Epithelial cell of esophagus (primary cell): ENCODE measurements around the gene SYK.
A peak's percentile ranks its signal among the peaks of the same experiment; 100 is the strongest.

Source experiments
- DNase-seq: peaks from one replicate; pipeline ENCODE4 v3.0.0; 2010; ENCODE audit warnings: low read depth
- H3K4me3 ChIP-seq: 2 replicates; pipeline ENCODE4 v1.5.1; 2011; ENCODE audit warnings: mild to moderate bottlenecking, low read length, control low read depth
- CTCF ChIP-seq: IDR thresholded peaks from 2 replicates; pipeline ENCODE4 v1.5.1; 2011; ENCODE audit warnings: low read depth, mild to moderate bottlenecking, low read length, control low read depth, inconsistent platforms; ENCODE audit not compliant: insufficient read depth; ENCODE audit errors: missing control alignments

The SYK gene

GRCh38 chr9:90895786-90896185 lies 94.2 kb downstream of the SYK start:
- TF ChIP-seq CTCF, result no peak
- DNase-seq, result no peak

GRCh38 chr9:90896231-90896630 lies 94.6 kb downstream of the SYK start:
- TF ChIP-seq CTCF, result no peak
- DNase-seq, result no peak
- H3K4me3 ChIP-seq, result no peak overlapping the region

More at GRCh38 chr9:90895786-90896185, 94.2 kb downstream of the SYK start:
- no peak overlapping the region for H3K4me3 ChIP-seq

- no peak overlapping the region for H3K4me3 ChIP-seq
- no peak for DNase-seq
- TF ChIP-seq CTCF, result peak; percentile 18
These were observed 96.6 kb downstream of the SYK start for GRCh38 chr9:90898228-90898627.

- DNase-seq, result no peak
- no peak for TF ChIP-seq CTCF
- no peak overlapping the region for H3K4me3 ChIP-seq
These were observed 97.7 kb downstream of the SYK start for GRCh38 chr9:90899287-90899686.

GRCh38 chr9:90900130-90900529 lies 98.5 kb downstream of the SYK start:
- no peak for DNase-seq
- TF ChIP-seq CTCF, result no peak
- no peak overlapping the region for H3K4me3 ChIP-seq

GRCh38 chr9:90901933-90902332 lies 100.3 kb downstream of the SYK start:
- DNase-seq, result no peak
- no peak for TF ChIP-seq CTCF
- H3K4me3 ChIP-seq, result no peak overlapping the region

- no peak for TF ChIP-seq CTCF
- peak; percentile 23 for DNase-seq
These were observed 102.3 kb downstream of the SYK start for GRCh38 chr9:90903766-90904424.

More at GRCh38 chr9:90903766-90904424, 102.3 kb downstream of the SYK start:
- H3K4me3 ChIP-seq, result no peak overlapping the region
